Esophagus muscularis mucosa (tissue), 4 donors: ENCODE data around the gene ZNF750. TPM values are rescaled to one million over a fixed set of nuclear protein-coding genes. Genes with fewer than 3 reads are reported as not detected.

Source experiments
- DNase-seq: peaks from one replicate; pipeline ENCODE4 v3.0.0-alpha.2; 2017; ENCODE audit errors: extremely low spot score
- H3K27ac ChIP-seq, 4 donors: fragments of 200-600 bp; sonication (generic); replicated peaks in 1 of 4; 1 replicate in 3 of 4; 2 replicates in 1 of 4; pipeline ENCODE4 v1.5.1; 2016 to 2019; ENCODE audit warnings: mild to moderate bottlenecking in 1 of 4
- H3K27me3 ChIP-seq, 4 donors: fragments of 200-600 bp; sonication (generic); one replicate each; pipeline versions ENCODE4 v1.5.1 to v1.6.0; 2016 to 2019
- H3K36me3 ChIP-seq, 4 donors: fragments of 200-600 bp; sonication (generic); one replicate each; pipeline ENCODE4 v1.5.1; 2016 to 2019
- H3K4me1 ChIP-seq, 4 donors: fragments of 200-600 bp; sonication (generic); one replicate each; pipeline ENCODE4 v1.5.1; 2016 to 2019
- H3K4me3 ChIP-seq, 4 donors: fragments of 200-600 bp; sonication (generic); 1 replicate in 2 of 4; 2 replicates in 2 of 4; pipeline ENCODE4 v1.5.1; 2016 to 2019; ENCODE audit warnings: mild to moderate bottlenecking in 4 of 4, moderate library complexity in 1 of 4
- H3K9me3 ChIP-seq, 4 donors: fragments of 200-600 bp; sonication (generic); 1 replicate in 3 of 4; 2 replicates in 1 of 4; pipeline ENCODE4 v1.5.1; 2016 to 2019
- EP300 ChIP-seq: sonication (generic); formaldehyde crosslinking; IDR thresholded peaks from one replicate; pipeline ENCODE4 v1.6.1; 2017; ENCODE audit warnings: antibody characterized with exemption
- POLR2A ChIP-seq: fragments of 450-650 bp; IDR thresholded peaks from one replicate; pipeline ENCODE4 v1.6.1; 2017; ENCODE audit warnings: antibody characterized with exemption, moderate library complexity, mild to moderate bottlenecking, low read depth
- POLR2AphosphoS5 ChIP-seq, 2 donors: sonication (generic); formaldehyde crosslinking; IDR thresholded peaks; one replicate each; pipeline ENCODE4 v1.6.1; 2017; ENCODE audit warnings: antibody characterized with exemption in 2 of 2
- WGBS: methylation state at CpG from one replicate; pipeline ENCODE4 v1.1.5; 2018; 5-methylcytosine and 5-hydroxymethylcytosine counted together
- intact Hi-C: fragments of 100-400 bp; cut with DNase I; formaldehyde crosslinking; loops from one replicate; pipeline ENCODE4 v1.15.1; 2023
- total RNA-seq, 4 donors: library from RNA; depleted of rRNA; stranded (reverse); fragments of >200 nt; gene quantifications; one replicate each; pipeline versions ENCODE4 v1.1.0 to v1.2.1, GENCODE V29; 2016
- TF ChIP-seq, protein P1 (sequence below), 3 experiments: fragments of 200-600 bp in 2 of 3; fragments of 450-650 bp in 1 of 3; sonication (generic) in 2 of 3; IDR thresholded peaks; one replicate each; pipeline ENCODE4 v1.5.1; 2017 to 2019; ENCODE audit warnings: antibody characterized with exemption in 3 of 3, mild to moderate bottlenecking in 2 of 3, moderate library complexity in 1 of 3

ZNF750 gene
- total RNA-seq, 4 donors from 2014 or later = not detected

DNA sequence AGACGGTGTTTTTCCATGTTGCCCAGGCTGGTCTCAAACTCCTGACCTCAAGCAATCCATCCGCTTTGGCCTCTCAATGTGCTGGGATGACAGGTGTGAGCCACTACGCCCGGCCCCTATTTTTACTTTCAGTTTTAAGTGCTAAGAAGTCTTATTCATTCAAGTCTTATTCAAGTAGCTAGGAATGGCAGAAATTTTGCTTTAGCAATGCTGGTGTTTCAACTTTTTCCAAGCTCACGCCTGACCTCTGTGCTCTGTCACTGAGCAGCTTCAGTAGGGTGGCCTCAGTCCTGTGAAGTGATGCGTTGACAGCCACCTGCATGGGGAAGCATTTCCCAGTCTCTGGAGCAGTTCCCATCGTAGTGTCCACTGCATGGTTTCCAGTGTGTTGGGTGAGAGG lies 12.9 kb downstream of the ZNF750 start:
- 88% methylated on average over 7 of the region's 7 CpGs for WGBS
- intact Hi-C loops = no loop called here
- Histone ChIP-seq H3K4me1 (peaks cover 0 to 12% (median 10%) of the 10 kb centered on the region in 4 donors), H3K9me3 (no peaks in the 10 kb centered on the region), H3K36me3 (peaks cover 0 to 48% (median 20%) of the 10 kb centered on the region in 4 donors), H3K27me3 (no peaks in the 10 kb centered on the region), H3K27ac (no peak overlapping the region), H3K4me3 (no peak overlapping the region)
- TF ChIP-seq, protein P1, sequence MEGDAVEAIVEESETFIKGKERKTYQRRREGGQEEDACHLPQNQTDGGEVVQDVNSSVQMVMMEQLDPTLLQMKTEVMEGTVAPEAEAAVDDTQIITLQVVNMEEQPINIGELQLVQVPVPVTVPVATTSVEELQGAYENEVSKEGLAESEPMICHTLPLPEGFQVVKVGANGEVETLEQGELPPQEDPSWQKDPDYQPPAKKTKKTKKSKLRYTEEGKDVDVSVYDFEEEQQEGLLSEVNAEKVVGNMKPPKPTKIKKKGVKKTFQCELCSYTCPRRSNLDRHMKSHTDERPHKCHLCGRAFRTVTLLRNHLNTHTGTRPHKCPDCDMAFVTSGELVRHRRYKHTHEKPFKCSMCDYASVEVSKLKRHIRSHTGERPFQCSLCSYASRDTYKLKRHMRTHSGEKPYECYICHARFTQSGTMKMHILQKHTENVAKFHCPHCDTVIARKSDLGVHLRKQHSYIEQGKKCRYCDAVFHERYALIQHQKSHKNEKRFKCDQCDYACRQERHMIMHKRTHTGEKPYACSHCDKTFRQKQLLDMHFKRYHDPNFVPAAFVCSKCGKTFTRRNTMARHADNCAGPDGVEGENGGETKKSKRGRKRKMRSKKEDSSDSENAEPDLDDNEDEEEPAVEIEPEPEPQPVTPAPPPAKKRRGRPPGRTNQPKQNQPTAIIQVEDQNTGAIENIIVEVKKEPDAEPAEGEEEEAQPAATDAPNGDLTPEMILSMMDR (IDR thresholded peaks at IDR 0.05) = no peak
- TF ChIP-seq EP300 = no peak
- TF ChIP-seq POLR2A = no peak
- no peak for TF ChIP-seq POLR2AphosphoS5 (IDR thresholded peaks at IDR 0.05)
- no peak for DNase-seq

DNA sequence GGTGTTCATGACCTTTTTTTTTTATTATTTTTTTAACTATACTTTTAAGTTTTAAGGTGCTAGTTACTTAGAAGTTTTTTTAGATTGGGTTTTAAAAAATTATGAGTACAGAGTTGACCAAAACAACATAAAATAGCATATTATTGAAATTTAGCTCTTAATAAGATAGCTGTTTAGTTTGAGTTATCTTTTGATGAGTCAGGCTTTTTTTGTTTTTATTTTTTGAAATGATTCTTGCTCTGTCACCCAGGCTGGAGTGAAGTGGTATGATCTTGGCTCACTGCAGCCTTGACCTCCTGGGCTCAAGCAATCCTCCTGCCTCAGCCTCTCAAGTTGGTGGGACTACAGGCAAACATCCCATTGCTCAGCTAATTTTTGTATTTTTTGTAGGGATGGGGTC lies 13.6 kb downstream of the ZNF750 start:
- DNase-seq = no peak
- Histone ChIP-seq H3K27ac (no peak overlapping the region), H3K9me3 (no peaks in the 10 kb centered on the region), H3K27me3 (no peaks in the 10 kb centered on the region), H3K4me1 (peaks cover 0 to 12% (median 10%) of the 10 kb centered on the region in 4 donors), H3K4me3 (no peak overlapping the region), H3K36me3 (peaks cover 0 to 43% (median 18%) of the 10 kb centered on the region in 4 donors)
- TF ChIP-seq, protein P1 (IDR thresholded peaks at IDR 0.05) = no peak
- TF ChIP-seq POLR2A (no peak), POLR2AphosphoS5 (IDR thresholded peaks at IDR 0.05) (no peak), EP300 (no peak)
- intact Hi-C loops = no loop called here

DNA sequence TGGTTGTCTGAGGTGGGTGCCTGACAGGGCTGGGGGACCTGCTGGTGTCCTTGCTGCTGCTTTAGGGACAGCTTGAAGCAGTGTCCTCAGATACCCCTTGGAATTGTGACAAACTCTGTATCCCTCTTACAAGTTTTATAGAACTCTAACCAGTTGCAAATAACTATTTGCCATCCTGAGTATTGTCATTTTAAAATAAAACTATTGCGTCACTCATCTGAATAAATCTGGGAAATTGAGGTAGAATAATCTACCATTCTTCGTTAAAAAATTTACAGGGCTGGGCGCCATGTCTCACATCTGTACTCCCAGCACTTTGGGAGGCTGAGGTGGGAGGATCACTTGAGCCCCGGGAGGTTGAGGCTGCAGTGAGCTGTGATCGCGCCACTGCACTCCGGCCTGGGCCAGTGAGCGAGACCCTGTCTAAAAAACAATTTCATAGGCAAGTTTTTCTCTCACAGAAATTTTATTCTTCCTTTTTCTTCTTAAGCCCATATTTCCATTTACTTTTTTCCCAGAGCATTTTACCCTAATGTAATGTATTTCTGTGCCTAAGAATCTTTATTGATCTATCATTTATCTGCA lies 14.2 kb downstream of the ZNF750 start:
- H3K36me3 ChIP-seq = peaks cover 0 to 42% (median 16%) of the 10 kb centered on the region in 4 donors

DNA sequence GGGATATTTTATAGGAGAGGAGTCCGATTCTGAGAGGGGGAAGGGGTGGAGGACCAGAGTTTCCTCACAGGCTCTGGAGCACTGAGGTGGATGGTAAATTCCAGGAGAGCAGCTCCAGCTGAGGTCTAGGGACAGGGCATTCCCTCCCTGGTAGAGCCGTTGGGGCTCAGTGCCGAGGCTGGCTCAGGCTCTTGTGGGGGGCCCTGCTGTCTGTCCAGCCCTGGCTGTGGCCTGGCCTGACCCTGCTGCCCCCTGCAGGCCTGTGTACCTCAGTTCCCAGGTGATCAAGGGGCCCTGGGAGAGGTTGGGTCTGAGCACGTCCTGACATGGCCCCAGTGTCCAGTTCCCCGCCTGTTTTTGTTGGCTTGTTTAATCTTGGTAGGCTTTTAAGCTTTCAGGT lies 16.8 kb downstream of the ZNF750 start:
- intact Hi-C loops = no loop called here
- H3K27ac ChIP-seq = no peak overlapping the region
- DNase-seq = no peak
- no peak for TF ChIP-seq POLR2AphosphoS5 (IDR thresholded peaks at IDR 0.05)
- TF ChIP-seq, protein P1 (IDR thresholded peaks at IDR 0.05) = no peak
- TF ChIP-seq EP300 = no peak
- TF ChIP-seq POLR2A = no peak
- 90% methylated on average over 5 of the region's 5 CpGs for WGBS
- H3K36me3 ChIP-seq = peaks cover 3 to 50% (median 25%) of the 10 kb centered on the region in 4 donors
- no peak overlapping the region for H3K4me3 ChIP-seq
- H3K9me3 ChIP-seq = peaks cover 0 to 22% (median 8%) of the 10 kb centered on the region in 4 donors
- no peaks in the 10 kb centered on the region for H3K4me1 ChIP-seq
- H3K27me3 ChIP-seq = no peaks in the 10 kb centered on the region

More for the DNA sequence above, 14.2 kb downstream of the ZNF750 start:
- WGBS = 97% methylated on average over 8 of the region's 8 CpGs
- H3K4me3 ChIP-seq = no peak overlapping the region
- no peak for TF ChIP-seq EP300
- TF ChIP-seq, protein P1 (IDR thresholded peaks at IDR 0.05) = no peak
- TF ChIP-seq POLR2A = no peak
- no peak for TF ChIP-seq POLR2AphosphoS5 (IDR thresholded peaks at IDR 0.05)
- peaks cover 0 to 9% (median 8%) of the 10 kb centered on the region in 4 donors for H3K4me1 ChIP-seq
- DNase-seq = no peak
- H3K27me3 ChIP-seq = no peaks in the 10 kb centered on the region
- intact Hi-C loops = no loop called here
- peaks cover 0 to 5% (median 3%) of the 10 kb centered on the region in 4 donors for H3K9me3 ChIP-seq
- H3K27ac ChIP-seq = no peak overlapping the region

DNA sequence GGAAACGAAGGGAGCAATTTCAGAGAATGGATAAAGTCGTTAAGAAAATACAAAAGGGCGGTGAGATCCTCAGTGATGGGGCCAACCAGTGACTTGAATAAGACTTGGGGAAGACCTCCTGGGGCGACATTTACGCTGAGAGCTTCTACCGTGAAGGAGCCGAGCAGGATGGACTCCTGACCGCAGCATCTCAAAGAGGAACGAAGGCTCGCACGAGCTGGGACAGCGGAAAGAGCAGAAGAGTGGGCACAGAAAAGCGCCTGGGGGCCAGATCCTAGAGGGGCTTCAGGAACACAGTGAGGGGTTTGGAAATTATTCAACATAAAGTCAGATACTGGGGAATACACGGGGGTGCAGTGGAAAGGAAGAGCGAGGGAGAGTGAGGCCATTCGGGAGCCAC lies 17.5 kb downstream of the ZNF750 start:
- Histone ChIP-seq H3K9me3 (peaks cover 0 to 22% (median 8%) of the 10 kb centered on the region in 4 donors), H3K36me3 (peaks cover 3 to 50% (median 21%) of the 10 kb centered on the region in 4 donors), H3K27ac (no peak overlapping the region), H3K4me1 (no peaks in the 10 kb centered on the region), H3K4me3 (no peak overlapping the region), H3K27me3 (no peaks in the 10 kb centered on the region)
- DNase-seq = no peak
- WGBS = 89% methylated on average over 16 of the region's 16 CpGs
- intact Hi-C loops = no loop called here
- TF ChIP-seq POLR2AphosphoS5 (IDR thresholded peaks at IDR 0.05) (no peak), POLR2A (no peak), EP300 (no peak)
- TF ChIP-seq, protein P1 (IDR thresholded peaks at IDR 0.05) = no peak
